Dermis blood vessel endothelial cell (primary cell): ENCODE measurements around the gene FADS2. TPM values are rescaled to one million over a fixed set of nuclear protein-coding genes. Genes with fewer than 3 reads are reported as not detected.
A peak's percentile ranks its signal among the peaks of the same experiment; 100 is the strongest.

Source experiments
- DNase-seq: peaks from one replicate; pipeline ENCODE4 v3.0.0; 2010
- total RNA-seq: library from RNA; depleted of rRNA; stranded (reverse); fragments of >200 nt; gene quantifications from 2 replicates; pipeline ENCODE4 v1.2.3, GENCODE V29; 2014

Gene FADS2
- total RNA-seq, 1 donor from 2014 or later: 75.9 TPM

DNA sequence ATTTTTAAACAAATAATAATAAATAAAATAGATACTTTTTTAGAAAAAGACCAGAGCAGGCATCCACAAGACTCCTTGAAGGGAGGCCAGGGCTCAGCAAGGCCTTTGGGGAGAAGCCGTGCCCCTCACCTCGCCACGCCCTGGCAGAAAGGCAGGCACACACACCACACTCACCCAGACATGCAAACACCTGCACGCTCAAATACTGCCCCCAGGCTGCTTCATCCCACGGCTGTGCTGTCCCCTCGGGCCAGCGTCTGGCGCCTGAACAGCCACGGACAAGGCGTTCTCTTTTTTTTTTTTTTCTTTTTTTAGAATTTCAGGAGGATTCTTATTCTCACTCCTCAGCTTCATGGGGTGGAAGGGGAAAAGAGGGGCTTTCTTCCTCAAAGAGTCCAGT is 61.7 kb downstream of the FADS2 start:
- DNase-seq: no peak

GRCh38 chr11:61890529-61891330 is 62.6 kb downstream of the FADS2 start:
- peak; percentile 82 for DNase-seq

- DNase-seq: peak; percentile 89
Measured at GRCh38 chr11:61891331-61892084, 63.4 kb downstream of the FADS2 start, which contains the start of gene FADS3. FADS3 (minus strand) TSS chr11:61891545; CDS start chr11:61891381, 164 bp downstream.

GRCh38 chr11:61892085-61892370 is 63.9 kb downstream of the FADS2 start:
- DNase-seq: no peak

GRCh38 chr11:61893981-61894380 is 65.9 kb downstream of the FADS2 start:
- peak; percentile 63 for DNase-seq

DNA sequence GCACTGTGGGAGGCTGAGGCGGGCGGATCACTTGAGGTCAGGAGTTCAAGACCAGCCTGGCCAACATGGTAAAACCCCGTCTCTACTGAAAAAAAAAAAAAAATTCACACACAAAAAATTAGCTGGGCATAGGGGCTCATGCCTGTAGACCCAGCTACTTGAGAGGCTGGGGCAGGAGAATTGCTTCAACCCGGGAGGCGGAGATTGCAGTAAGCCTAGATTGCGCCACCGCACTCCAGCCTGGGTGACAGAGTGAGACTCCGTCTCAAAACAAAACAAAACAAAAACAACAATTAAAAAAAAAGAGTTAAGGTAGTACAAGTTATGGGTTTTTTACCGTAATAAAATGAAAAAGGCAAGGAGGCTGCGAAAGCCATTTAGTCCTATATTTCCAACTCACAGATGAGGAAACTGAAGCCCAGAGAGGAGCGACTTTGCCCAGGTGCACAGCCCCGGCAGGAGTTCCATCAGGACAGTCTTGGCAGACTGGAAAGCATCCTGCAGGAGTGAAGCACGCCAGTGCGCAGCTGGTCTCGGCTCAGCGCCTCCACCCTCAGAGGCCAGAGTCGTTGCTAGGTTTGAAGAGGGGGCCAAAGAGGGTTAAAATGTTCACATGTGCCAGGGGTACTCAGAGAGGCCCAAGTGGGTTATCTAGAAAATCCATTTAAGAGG is 67.1 kb downstream of the FADS2 start:
- no peak for DNase-seq

- DNase-seq: no peak
Measured at GRCh38 chr11:61895718-61896059, 67.6 kb downstream of the FADS2 start.

DNA sequence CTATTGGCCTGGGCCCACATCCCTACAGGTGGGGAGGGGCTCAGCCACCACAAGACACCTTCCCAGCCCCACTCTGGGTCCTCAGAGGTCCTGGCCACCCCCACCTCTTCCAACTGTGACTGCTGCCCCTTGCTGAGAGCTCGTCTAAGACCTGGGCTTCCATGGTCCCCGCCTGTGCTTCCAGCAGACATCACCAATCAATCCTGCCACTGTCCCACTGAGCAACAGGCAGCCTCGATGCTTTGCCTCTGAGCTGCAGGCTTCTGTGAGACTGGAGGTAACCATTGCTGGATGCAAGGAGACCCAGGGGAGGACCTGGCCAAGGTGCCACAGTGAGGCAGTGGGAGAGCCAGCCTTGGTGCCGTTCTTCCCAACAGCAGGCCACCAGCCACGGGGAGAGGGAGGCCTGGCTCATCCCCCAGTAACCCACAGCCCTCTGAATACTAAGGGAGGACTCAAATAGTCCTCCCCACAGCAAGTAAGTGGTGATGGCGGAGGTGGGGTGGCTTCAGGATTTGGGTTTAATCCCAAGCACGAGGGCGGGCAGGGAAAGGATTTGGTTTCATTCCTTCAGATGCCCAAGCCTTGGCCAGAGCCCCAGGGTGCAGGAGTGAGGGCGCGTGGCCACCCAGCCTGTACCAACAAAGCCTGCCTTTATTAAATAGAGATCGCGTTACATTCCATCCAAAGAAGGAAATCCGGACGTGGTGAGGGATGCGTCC is 68.7 kb downstream of the FADS2 start:
- DNase-seq: no peak

DNA sequence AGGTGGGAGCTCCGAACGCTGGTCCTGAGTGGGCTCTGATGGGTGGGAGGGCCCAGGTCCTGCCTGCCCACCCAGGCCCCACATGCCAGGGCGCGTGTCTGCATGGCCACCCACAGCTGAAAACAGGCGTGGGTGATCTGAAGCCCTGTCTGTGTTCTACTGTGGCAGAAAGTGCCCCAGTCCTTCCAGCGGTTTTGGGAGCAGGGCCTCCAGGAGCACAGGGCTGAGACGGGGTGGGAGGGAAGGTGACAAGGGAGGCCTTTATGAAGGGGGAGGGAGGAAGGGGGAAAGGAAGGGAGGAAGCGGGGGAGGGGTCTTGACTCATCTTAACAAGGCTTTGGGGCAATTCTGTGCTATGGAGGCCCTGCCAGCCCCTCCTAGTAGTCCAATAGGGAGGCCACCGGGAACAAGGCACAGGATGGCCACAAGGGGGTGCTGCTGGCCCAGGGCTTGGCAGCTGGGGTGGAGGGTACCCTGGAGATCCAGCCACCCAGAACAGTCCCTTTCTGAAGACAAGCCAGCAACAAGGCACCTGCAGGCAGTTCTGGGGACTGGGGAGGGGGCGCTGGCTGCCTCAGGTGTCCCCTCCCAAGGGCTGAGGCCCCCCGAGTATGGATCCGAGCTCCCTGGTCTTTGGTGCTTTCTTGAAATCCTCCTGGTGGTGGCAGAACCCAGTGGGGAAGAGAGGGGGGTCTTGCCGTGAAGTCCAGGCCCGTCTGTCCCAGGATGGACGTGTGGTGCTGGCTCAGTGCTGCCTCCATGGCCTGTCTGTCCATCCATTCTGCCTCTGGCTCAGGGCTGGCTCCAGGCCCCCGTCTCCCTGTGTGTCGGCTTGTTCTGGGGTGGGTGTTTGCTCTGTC is 69.5 kb downstream of the FADS2 start:
- DNase-seq: peak; percentile 82

- DNase-seq: no peak
Measured at GRCh38 chr11:61898247-61898582, 70.1 kb downstream of the FADS2 start.

DNA sequence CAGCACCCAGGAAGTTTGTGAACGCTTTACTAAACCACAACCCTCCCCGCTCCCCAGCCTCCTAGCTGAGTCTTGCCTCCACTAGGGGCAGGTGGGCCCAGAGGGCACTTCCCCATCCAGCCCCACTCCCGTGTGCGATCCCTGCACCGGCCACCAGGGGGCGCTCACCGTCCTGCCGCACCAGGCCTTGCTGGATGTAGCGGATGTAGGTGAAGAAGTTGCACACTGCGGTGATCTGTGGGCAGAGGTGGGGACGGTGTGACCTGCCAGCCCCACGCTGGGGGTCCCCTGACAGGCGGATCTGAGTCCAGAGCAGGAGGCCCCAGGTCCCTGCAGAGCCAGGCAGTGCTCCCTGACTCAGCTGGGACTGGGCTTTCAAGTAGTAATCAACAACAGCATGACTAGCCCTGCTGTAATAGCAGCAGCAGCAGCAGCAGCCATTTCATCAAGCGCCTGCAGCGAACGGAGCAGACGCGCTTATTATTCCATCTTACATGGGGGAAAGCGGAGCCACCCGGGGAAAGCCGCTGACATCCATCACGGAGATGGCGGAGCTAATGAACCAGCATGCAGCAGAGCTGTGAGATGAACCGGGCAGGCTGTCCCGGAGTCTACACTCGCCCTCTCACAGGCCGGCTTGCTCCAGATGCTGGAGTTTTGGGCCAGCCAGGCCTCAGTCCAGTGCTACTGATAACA is 71.2 kb downstream of the FADS2 start:
- peak; percentile 87 for DNase-seq

DNA sequence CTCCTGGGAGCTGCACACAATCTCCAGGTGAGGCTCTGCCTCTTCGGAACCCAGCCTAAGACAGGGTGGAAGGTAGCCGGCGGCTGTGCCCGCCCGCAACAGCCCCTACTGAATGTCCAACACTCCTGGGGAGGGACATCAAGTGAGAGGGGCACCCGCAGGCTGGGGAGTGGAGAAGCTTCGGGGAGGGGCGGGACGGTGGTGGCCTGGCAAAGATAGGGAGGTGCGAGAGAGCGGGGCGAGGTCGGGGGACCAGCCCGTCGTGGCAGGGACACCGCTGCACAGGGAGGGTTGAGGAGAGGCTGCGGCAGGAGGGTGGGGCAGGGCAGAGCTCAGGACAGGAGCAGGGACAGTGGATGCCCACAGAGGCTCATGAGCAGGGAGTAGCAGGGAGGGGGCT is 72.2 kb downstream of the FADS2 start:
- DNase-seq: no peak

DNA sequence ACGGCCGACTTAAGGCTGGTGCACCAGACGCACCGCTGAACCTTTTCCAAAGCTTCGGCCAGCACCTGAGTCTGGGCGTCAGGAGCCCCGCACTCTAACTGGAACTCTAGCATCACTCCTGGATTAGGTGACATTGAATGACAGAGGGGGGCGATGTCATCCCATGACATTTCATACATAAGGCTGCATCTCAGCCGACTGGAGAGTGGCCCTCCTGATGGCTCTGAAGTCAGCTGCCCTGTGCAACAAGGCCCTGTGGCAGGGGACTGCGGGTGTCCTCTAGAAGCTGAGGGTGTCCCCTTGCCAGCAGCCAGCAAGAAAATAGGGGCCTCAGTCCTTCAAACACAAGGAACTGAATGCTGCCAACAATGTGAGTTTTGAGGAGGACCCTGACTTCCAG is 73.3 kb downstream of the FADS2 start:
- no peak for DNase-seq

GRCh38 chr11:61902313-61902712 is 74.2 kb downstream of the FADS2 start:
- no peak for DNase-seq

- no peak for DNase-seq
Measured at GRCh38 chr11:61903845-61904244, 75.7 kb downstream of the FADS2 start.

DNA sequence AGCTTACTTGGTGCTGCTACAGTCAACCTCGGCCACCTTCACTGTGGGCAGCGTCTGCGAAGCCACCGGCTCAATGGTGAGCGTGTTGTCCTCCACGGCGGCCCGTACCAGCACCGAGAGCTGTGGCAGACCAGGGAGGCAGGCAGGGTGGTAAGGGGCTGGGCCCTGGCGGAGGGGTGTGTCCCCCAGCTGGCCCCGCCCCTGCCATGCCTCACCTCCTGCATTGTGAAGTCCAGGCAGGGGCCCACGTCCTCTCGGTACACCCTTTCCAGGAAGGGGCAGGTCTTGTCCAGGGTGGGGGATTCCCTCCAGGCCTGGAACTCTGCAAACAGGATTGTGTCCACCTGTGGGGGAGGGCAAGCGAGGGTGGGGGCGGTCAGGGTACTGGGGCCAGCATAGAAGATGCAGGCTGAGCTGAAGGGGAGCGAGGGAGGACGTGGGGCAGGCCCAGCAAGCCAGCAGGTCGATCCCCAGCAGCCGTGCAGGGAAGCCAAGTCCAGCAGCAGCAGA is 76.5 kb downstream of the FADS2 start:
- no peak for DNase-seq

DNA sequence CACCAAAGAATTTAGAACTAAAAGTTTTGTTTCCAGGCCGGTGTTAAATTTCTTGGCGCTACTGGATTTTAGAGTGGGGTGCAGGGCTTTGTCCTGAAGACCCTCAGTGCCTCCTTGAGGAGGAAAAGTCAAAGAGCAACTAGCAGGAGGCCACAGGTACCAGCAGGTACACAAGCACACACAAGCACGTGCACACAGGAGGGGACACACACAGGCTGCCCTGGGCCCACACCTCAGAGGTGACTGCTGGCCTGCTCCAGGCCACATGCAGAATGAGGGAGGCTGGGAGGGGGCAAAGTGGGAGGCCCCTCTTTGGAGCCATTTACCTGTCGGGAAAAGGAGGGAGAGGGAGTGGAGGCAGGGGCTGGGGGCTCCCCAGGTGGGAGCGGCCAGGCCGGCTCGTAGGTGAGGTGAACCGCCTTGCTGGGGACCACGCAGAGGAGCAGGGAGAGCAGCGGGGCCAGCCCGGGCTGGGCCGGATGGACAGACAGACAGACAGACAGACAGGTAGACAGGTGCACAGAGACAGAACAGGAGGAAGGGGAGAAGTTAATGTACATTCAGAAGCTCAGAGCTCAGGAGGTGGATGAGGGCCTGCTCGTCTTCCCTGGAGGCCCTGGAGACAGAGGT is 77.1 kb downstream of the FADS2 start:
- no peak for DNase-seq

GRCh38 chr11:61905801-61906521 is 77.9 kb downstream of the FADS2 start:
- DNase-seq: no peak

DNA sequence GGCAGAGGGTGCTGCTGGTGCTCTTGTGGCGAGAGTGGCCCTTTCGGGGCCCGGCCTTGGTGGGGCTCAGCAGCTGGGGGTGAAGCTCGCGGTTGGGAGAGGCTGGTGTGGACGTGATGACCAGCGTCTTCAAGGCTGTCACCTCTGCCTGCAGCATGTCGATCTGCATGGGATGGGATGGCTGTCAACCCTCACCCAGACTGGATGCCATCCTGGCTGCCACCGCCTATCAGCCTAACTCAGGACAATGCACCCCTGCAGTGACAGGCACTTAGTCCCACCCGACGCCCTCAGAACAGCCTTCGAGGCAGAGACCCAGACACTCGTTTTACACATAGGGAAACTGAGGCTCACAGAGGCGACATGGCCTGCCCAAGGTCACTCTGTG is 78.4 kb downstream of the FADS2 start:
- DNase-seq: no peak

- no peak for DNase-seq
Measured at GRCh38 chr11:61907282-61907681, 79.2 kb downstream of the FADS2 start.
